H1 (cell line): ENCODE measurements around the gene AKR1D1.

Experiments used
- BRCA1 ChIP-seq: IDR thresholded peaks from 2 replicates; pipeline ENCODE4 v1.6.1; 2012; ENCODE audit warnings: low read depth, low read length, improper control_type of control experiment
- CHD2 ChIP-seq: IDR thresholded peaks from 2 replicates; pipeline ENCODE4 v1.6.1; 2012; ENCODE audit warnings: low read length, improper control_type of control experiment
- GTF2F1 ChIP-seq: IDR thresholded peaks from 2 replicates; pipeline ENCODE4 v1.6.1; 2012; ENCODE audit warnings: low read depth, low read length, improper control_type of control experiment, borderline replicate concordance
- HDAC2 ChIP-seq, 2 experiments: fragments of 300-600 bp in 1 of 2; sonication (generic) in 1 of 2; IDR thresholded peaks; 2 replicates each; pipeline ENCODE4 v1.6.1; 2011 to 2012; ENCODE audit warnings: low read depth in 2 of 2, low read length in 2 of 2, mild to moderate bottlenecking in 2 of 2, moderate library complexity in 2 of 2, borderline replicate concordance in 1 of 2, inconsistent platforms in 1 of 2
- MAFK ChIP-seq: IDR thresholded peaks from 2 replicates; pipeline ENCODE4 v1.6.1; 2012; ENCODE audit warnings: low read depth, mild to moderate bottlenecking, improper control_type of control experiment, low read length
- POLR2A ChIP-seq, 2 experiments: IDR thresholded peaks; 1 replicate in 1 of 2; 2 replicates in 1 of 2; pipeline ENCODE4 v1.6.1; 2011; ENCODE audit warnings: low read depth in 2 of 2, low read length in 2 of 2, mild to moderate bottlenecking in 2 of 2; ENCODE audit errors: control extremely low read depth in 1 of 2
- POLR2AphosphoS5 ChIP-seq: IDR thresholded peaks from 2 replicates; pipeline ENCODE4 v1.6.1; 2011; ENCODE audit warnings: low read depth, low read length
- TAF1 ChIP-seq: IDR thresholded peaks from 2 replicates; pipeline ENCODE4 v1.6.1; 2011; ENCODE audit warnings: mild to moderate bottlenecking, low read depth, low read length
- YY1 ChIP-seq: IDR thresholded peaks from 2 replicates; pipeline ENCODE4 v1.6.1; 2011; ENCODE audit warnings: low read depth, mild to moderate bottlenecking, low read length
- TF ChIP-seq, protein P1 (sequence below), 3 experiments: IDR thresholded peaks; 1 replicate in 2 of 3; 2 replicates in 1 of 3; pipeline versions ENCODE4 v1.5.1 to v1.6.1; 2011; ENCODE audit warnings: low read length in 3 of 3, mild to moderate bottlenecking in 3 of 3, inconsistent platforms in 2 of 3, low read depth in 1 of 3, moderate library complexity in 1 of 3; ENCODE audit not compliant: insufficient read depth in 1 of 3; ENCODE audit errors: control extremely low read depth in 1 of 3

DNA sequence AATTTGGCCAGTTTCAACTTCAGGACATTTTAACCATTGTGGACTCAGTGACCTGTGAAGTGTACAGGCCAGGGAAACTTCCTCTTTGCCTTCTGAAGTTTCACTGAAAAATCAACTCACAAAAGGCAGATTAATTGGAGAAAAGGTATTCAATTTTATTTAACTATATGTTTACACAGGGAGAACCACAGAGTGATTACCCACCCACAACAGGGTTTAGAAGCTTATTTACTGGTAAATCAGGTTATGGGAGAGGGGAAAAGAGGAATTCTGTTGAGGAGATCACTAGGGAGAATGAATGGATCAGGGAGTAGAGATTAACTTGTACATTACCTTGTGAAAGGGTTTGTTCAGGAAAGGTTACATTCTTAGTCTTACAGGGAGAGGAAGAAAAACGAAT is 1.7 kb upstream of the AKR1D1 start:
- TF ChIP-seq CHD2 (no peak), MAFK (no peak), POLR2AphosphoS5 (no peak), GTF2F1 (no peak), TAF1 (no peak), HDAC2 (IDR thresholded peaks at IDR 0.05; ENCODE audit: borderline replicate concordance in 1 of 2, low read depth in 2 of 2, low read length in 2 of 2) (no peak), POLR2A (IDR thresholded peaks at IDR 0.05; ENCODE audit: control extremely low read depth in 1 of 2, low read depth in 2 of 2, low read length in 2 of 2) (no peak), YY1 (no peak), BRCA1 (no peak)
- TF ChIP-seq, protein P1, sequence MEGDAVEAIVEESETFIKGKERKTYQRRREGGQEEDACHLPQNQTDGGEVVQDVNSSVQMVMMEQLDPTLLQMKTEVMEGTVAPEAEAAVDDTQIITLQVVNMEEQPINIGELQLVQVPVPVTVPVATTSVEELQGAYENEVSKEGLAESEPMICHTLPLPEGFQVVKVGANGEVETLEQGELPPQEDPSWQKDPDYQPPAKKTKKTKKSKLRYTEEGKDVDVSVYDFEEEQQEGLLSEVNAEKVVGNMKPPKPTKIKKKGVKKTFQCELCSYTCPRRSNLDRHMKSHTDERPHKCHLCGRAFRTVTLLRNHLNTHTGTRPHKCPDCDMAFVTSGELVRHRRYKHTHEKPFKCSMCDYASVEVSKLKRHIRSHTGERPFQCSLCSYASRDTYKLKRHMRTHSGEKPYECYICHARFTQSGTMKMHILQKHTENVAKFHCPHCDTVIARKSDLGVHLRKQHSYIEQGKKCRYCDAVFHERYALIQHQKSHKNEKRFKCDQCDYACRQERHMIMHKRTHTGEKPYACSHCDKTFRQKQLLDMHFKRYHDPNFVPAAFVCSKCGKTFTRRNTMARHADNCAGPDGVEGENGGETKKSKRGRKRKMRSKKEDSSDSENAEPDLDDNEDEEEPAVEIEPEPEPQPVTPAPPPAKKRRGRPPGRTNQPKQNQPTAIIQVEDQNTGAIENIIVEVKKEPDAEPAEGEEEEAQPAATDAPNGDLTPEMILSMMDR (IDR thresholded peaks at IDR 0.05; ENCODE audit: control extremely low read depth in 1 of 3, insufficient read depth in 1 of 3, low read depth in 1 of 3, low read length in 3 of 3) = no peak
